HL-60 (cell line): ENCODE data around the gene DDX42.

Experiments used
- DNase-seq, 2 experiments: peaks; one replicate each; pipeline ENCODE4 v3.0.0-alpha.2; 2010 to 2020; ENCODE audit warnings: low read depth in 1 of 2, low spot score in 1 of 2
- H3K27ac ChIP-seq: fragments of 250-450 bp; sonication (Bioruptor Pico); replicated peaks from 2 replicates; pipeline ENCODE4 v1.5.1; 2020; ENCODE audit warnings: mild to moderate bottlenecking, moderate library complexity
- H3K27me3 ChIP-seq: fragments of 250-450 bp; sonication (Bioruptor Pico); 2 replicates; pipeline ENCODE4 v1.5.1; 2021; ENCODE audit warnings: mild to moderate bottlenecking, moderate library complexity; ENCODE audit not compliant: insufficient read depth, poor library complexity, severe bottlenecking
- H3K4me3 ChIP-seq: replicated peaks from 2 replicates; pipeline ENCODE4 v1.5.1; 2011; ENCODE audit warnings: mild to moderate bottlenecking, control low read depth, low read length; ENCODE audit not compliant: insufficient read depth
- CTCF ChIP-seq: IDR thresholded peaks from one replicate; pipeline ENCODE4 v1.5.1; 2011; ENCODE audit warnings: low read length, control low read depth, inconsistent platforms; ENCODE audit not compliant: insufficient read depth
- GABPA ChIP-seq: IDR thresholded peaks from 2 replicates; pipeline ENCODE4 v1.6.1; 2012; ENCODE audit warnings: low read depth
- POLR2AphosphoS5 ChIP-seq: IDR thresholded peaks from 2 replicates; pipeline ENCODE4 v1.6.1; 2012; ENCODE audit warnings: low read depth
- REST ChIP-seq: IDR thresholded peaks from 2 replicates; pipeline ENCODE4 v1.6.1; 2012; ENCODE audit warnings: low read depth; ENCODE audit not compliant: insufficient replicate concordance
- SPI1 ChIP-seq: IDR thresholded peaks from 2 replicates; pipeline ENCODE4 v1.6.1; 2012; ENCODE audit warnings: low read depth, mild to moderate bottlenecking, borderline replicate concordance

Gene DDX42

GRCh38 chr17:63820963-63821561, 47.1 kb downstream of the DDX42 start:
- H3K27ac ChIP-seq = peak overlapping the region; percentile 33
- no peak overlapping the region for H3K4me3 ChIP-seq
- TF ChIP-seq CTCF (no peak), POLR2AphosphoS5 (no peak), SPI1 (no peak), GABPA (no peak), REST (no peak)
- H3K27me3 ChIP-seq = no peaks in the 10 kb centered on the region
- DNase-seq = no peak

GRCh38 chr17:63821804-63822203, 47.8 kb downstream of the DDX42 start:
- DNase-seq = no peak
- TF ChIP-seq GABPA (no peak), CTCF (no peak), REST (no peak), POLR2AphosphoS5 (no peak), SPI1 (no peak)
- H3K27ac ChIP-seq = peak overlapping the region; percentile 24; the same call in 1 of the 2 replicates
- no peaks in the 10 kb centered on the region for H3K27me3 ChIP-seq
- no peak overlapping the region for H3K4me3 ChIP-seq

- H3K4me3 ChIP-seq = no peak overlapping the region
- no peak for DNase-seq
- H3K27ac ChIP-seq = no peak overlapping the region
- H3K27me3 ChIP-seq = no peaks in the 10 kb centered on the region
- TF ChIP-seq CTCF = no peak
- no peak for TF ChIP-seq REST
- no peak for TF ChIP-seq SPI1
- no peak for TF ChIP-seq POLR2AphosphoS5
- TF ChIP-seq GABPA = no peak
Measured at GRCh38 chr17:63822537-63822936, 48.6 kb downstream of the DDX42 start.
